ENCODE results near the gene CYSRT1. TPM values are rescaled to one million over a fixed set of nuclear protein-coding genes. Genes with fewer than 3 reads are reported as not detected.

Gene CYSRT1
- total RNA-seq, 2 experiments from 2014 or later, result 0.23 TPM; not detected in 1

DNA sequence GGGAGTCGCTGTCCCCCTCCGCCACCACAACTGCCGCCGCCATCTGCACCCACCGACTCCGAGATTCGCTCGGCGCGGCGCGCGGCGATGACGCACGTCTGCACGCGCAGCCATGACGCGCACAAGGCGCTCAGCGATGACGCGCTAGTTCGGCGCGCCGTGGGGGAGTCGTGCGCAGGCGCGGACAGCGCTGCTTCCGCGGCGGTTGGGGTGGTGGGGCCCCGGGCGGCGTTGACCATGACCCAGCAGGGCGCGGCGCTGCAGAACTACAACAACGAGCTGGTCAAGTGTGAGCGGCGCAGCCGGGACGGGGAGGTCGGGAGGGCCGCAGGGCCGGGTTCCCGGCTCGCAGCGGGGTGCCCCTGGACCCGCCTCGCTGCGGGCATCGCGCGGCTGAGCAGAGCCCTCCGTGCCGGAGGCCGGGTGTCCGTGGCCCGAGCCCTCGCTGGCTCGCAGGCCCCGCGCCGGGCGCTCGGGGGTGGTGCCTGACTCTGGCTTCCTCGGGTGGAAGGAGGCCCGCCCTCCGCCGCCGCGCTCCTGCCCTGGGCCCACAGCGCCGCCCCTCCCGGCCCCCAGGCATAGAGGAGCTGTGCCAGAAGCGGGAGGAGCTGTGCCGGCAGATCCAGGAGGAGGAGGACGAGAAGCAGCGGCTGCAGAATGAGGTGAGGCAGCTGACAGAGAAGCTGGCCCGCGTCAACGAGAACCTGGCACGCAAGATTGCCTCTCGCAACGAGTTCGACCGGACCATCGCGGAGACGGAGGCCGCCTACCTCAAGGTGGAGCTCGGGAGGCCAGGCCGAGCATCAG lies 36.3 kb upstream of the CYSRT1 start, which contains the start of the genes ANAPC2 and SSNA1:
TSS of gene ANAPC2 (minus strand) at position 71 of the 807 bp plus-strand sequence. CDS start at position 43, 28 bp downstream.
TSS of gene SSNA1 (plus strand) at position 187 of the 807 bp plus-strand sequence. CDS start at position 238, 51 bp downstream.
- CTCF ChIA-PET, result interaction anchor here (0.8 to 3.2 kb wide), 17 partner anchors 8 to 154 kb away, joined by 3 to 21 read pairs (median 4); partner anchors contain the start of genes GRIN1, NPDC1, RNF224 and SLC34A3
- POLR2A ChIA-PET, result interaction anchor here (0.8 to 3.4 kb wide), 11 partner anchors 10 to 381 kb away, joined by 3 to 19 read pairs (median 4); partner anchors contain the start of gene TPRN

DNA sequence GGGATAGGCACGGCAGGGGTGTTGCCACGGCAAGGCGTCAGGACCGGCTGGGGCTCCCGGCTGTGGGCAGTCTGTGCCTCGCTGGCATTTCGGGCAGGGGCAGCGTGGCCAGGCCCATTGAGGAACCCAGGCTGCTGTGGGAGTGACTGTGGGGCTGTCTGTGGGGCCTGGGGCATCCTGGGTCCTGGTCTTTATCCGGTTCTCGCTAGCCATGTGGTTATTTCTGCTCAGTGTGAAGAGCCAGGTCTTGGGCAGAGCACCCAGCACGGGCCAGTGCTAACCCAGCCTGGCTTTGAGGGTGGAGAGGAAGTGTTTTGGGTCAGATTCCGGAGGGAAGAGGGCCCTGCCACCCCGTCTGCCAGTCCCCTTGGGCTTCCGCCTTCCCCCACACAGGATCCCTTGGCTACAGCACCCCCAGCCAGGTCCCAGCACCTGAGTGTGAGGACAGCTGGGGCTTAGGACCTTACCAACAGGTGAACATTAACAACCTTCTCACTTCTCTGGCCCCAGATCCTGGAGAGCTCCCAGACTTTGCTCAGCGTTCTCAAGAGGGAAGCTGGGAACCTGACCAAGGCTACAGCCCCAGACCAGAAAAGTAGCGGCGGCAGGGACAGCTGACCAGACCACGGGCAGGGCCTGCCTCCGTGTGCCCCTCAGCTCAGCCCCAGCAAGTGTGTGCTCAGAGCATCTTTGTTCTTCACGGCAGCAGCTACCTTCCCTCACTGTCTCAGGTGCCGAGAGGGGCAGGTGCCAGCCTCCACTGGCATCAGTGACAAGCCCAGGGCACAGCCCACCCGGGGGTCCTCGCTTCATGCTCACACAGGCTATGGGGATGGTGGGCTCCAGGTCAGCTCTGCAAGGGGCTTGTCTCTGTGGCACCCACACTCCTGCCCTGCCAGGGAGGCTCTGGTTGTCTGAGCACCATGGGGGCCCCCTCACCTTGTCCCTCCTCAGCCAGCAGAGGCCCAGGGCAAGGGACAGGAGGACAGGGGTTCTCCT lies 35.4 kb upstream of the CYSRT1 start:
- ChIA-PET CTCF (interaction anchor here (0.8 to 3.2 kb wide), 13 partner anchors 9 to 155 kb away, joined by 3 to 21 read pairs (median 4); partner anchors contain the start of genes GRIN1, RNF224, SLC34A3 and TPRN), POLR2A (interaction anchor here (0.8 to 3.4 kb wide), 10 partner anchors 11 to 382 kb away, joined by 3 to 19 read pairs (median 4); partner anchors contain the start of genes TPRN and TUBB4B)

- CTCF ChIA-PET, result interaction anchor here (0.5 to 3.1 kb wide), 4 partner anchors 12 to 326 kb away, joined by 3 to 21 read pairs (median 4); partner anchors contain the start of genes GRIN1 and TPRN
- POLR2A ChIA-PET, result interaction anchor here (0.5 to 3.4 kb wide), 4 partner anchors 46 to 60 kb away, joined by 3 to 19 read pairs (median 4); partner anchors contain the start of gene TUBB4B
Observed at GRCh38 chr9:137190315-137190856, 34.6 kb upstream of the CYSRT1 start.

DNA sequence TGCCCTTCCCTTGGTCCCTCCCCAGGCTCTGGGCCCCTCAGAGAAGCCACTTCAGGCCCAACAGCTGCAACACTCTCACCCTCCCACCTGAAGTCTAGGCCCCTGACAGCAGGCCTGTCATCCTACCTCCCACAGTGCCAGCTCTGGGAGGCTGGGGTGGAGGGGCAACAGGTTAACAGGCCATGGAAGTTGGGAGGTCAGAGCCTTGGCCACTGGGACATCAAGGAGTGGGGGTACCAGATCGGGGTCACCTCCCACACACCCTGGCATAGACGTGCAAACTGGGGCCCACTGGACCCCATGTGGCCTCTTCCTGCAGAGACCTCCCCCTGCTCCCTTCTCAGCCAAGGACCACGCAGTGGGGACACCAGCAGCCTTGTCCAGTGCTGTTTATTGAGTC lies 33.7 kb upstream of the CYSRT1 start:
- ChIA-PET CTCF (no interaction called here), POLR2A (interaction anchor here (0.6 kb wide), 1 partner anchor 63 kb away, joined by 3 read pairs; no protein-coding TSS in a partner anchor)

- POLR2A ChIA-PET, result interaction anchor here (0.6 kb wide), 1 partner anchor 63 kb away, joined by 3 read pairs; no protein-coding TSS in a partner anchor
Observed at GRCh38 chr9:137191691-137192447, 33.1 kb upstream of the CYSRT1 start.

DNA sequence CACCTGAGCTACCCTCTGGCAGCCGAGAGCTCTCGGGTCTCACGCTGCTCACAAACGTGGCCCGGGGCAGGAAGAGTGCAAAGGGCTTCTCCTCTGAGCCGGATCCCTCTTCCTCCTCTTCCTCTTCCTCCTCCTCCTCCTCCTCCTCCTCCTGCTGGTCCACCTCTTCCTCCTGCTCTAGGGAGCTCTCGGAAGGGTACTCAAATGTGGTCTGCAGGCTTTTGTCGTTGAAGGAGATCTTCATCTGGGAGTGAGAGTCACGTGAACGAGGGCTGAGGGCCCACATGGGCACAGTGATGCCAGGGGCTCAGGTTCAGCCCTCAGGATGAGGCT lies 32.6 kb upstream of the CYSRT1 start:
- CTCF ChIA-PET, result interaction anchor here (0.5 to 1.7 kb wide), 2 partner anchors 44 to 67 kb away, joined by 4 to 5 read pairs; no protein-coding TSS in a partner anchor
- POLR2A ChIA-PET, result interaction anchor here (0.6 kb wide), 1 partner anchor 56 kb away, joined by 5 read pairs; no protein-coding TSS in a partner anchor

More at GRCh38 chr9:137191691-137192447, 33.1 kb upstream of the CYSRT1 start:
- CTCF ChIA-PET, result interaction anchor here (0.5 to 1.7 kb wide), 2 partner anchors 45 to 66 kb away, joined by 4 to 5 read pairs; no protein-coding TSS in a partner anchor

- POLR2A ChIA-PET, result interaction anchor here (0.6 kb wide), 1 partner anchor 55 kb away, joined by 5 read pairs; no protein-coding TSS in a partner anchor
- CTCF ChIA-PET, result interaction anchor here (1.7 kb wide), 1 partner anchor 44 kb away, joined by 4 read pairs; no protein-coding TSS in a partner anchor
Observed at GRCh38 chr9:137192859-137193258, 32.1 kb upstream of the CYSRT1 start.

- CTCF ChIA-PET, result interaction anchor here (1.2 kb wide), 1 partner anchor 10 kb away, joined by 3 read pairs; no protein-coding TSS in a partner anchor
- POLR2A ChIA-PET, result no interaction called here
Observed at GRCh38 chr9:137193771-137194170, 31.2 kb upstream of the CYSRT1 start.

GRCh38 chr9:137194388-137194787 lies 30.6 kb upstream of the CYSRT1 start:
- ChIA-PET POLR2A (no interaction called here), CTCF (interaction anchor here (1.2 to 1.4 kb wide), 2 partner anchors 10 to 11 kb away, joined by 3 to 4 read pairs; partner anchors contain the start of genes NDOR1 and TMEM203)

DNA sequence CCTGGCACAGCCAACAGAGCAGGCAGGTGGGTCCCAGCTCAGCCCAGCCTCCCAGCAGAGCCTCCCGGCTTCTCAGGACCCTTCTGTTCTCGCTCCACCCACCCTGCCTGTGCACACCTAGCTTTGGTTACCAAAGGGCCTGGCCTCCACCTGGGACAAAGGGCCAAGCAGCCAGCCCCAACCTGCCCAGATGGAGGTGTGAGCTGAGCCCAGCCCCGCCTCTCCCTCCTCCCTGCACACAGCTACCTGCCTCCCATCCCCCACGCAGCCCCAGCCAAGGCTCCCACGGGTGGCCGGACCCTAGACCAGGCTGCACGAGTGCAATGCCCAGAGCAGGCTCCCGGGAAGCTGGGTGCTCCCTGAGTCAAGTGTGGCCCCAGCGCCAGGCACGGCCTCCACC lies 30.1 kb upstream of the CYSRT1 start:
- POLR2A ChIA-PET, result no interaction called here
- CTCF ChIA-PET, result interaction anchor here (1.0 to 1.4 kb wide), 2 partner anchors 10 to 80 kb away, joined by 3 to 4 read pairs; partner anchors contain the start of genes DPP7, NDOR1 and TMEM203

- POLR2A ChIA-PET, result interaction anchor here (0.5 kb wide), 1 partner anchor 398 kb away, joined by 3 read pairs; no protein-coding TSS in a partner anchor
- CTCF ChIA-PET, result interaction anchor here (0.6 to 1.4 kb wide), 4 partner anchors 7 to 81 kb away, joined by 3 to 4 read pairs (median 3); partner anchors contain the start of genes ANAPC2, DPP7, NDOR1 and SSNA1
Observed at GRCh38 chr9:137195525-137196220, 29.3 kb upstream of the CYSRT1 start.

DNA sequence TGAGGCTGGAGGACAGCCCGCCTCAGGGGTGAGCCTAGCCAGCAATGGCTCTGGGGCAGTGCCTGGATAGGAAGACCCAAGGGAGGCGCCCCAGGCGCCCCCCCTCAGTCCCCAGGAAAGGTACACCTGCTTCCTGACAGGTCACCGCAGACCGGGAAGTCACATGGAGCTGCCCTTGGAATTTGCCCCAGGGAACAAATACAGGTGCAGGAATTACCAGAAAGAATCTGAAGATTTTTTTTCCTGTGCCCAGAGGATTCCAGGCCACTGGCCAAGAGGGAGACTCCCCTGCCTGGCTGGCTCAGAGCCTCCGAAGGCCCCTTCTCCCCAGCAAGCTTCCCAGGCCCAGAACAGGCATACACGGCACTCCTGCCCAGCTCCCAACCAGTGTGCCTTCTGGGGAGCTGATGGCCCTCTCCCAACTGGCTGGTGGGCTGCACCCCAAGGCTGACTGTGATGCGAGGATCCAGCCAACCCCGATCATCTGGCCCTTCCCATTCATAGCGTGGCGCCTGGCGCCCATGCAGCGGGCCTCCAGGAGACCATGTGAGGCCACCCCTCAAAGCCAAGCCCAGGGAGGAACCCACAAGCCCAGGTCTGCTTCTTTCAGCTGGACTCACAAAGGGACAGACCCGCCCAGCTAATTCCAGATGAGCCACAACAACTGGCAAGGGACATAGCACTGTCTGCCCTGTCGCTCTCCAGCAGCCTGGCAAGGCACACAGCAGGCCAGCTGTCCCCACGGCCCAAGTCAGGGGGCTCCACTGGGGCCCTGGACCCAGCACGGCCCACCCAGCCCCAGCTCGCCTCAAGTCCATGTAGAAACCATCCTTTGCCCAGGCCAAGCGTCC lies 26.7 kb upstream of the CYSRT1 start:
- ChIA-PET CTCF (interaction anchor here (0.8 to 1.6 kb wide), 3 partner anchors 9 to 38 kb away, joined by 3 to 6 read pairs (median 5); partner anchors contain the start of genes ANAPC2 and SSNA1), POLR2A (interaction anchor here (1.8 kb wide), 1 partner anchor 10 kb away, joined by 4 read pairs; the partner anchor contains the start of genes ANAPC2 and SSNA1)

GRCh38 chr9:137198902-137199283 lies 26.1 kb upstream of the CYSRT1 start:
- CTCF ChIA-PET, result interaction anchor here (0.6 to 1.6 kb wide), 3 partner anchors 10 to 150 kb away, joined by 3 to 6 read pairs (median 5); partner anchors contain the start of genes ANAPC2 and SSNA1
- POLR2A ChIA-PET, result interaction anchor here (1.8 kb wide), 1 partner anchor 10 kb away, joined by 4 read pairs; the partner anchor contains the start of genes ANAPC2 and SSNA1

GRCh38 chr9:137199411-137200121 lies 25.4 kb upstream of the CYSRT1 start:
- POLR2A ChIA-PET, result interaction anchor here (1.8 kb wide), 1 partner anchor 11 kb away, joined by 4 read pairs; the partner anchor contains the start of genes ANAPC2 and SSNA1
- CTCF ChIA-PET, result interaction anchor here (0.6 to 1.6 kb wide), 2 partner anchors 37 to 150 kb away, joined by 3 to 6 read pairs; no protein-coding TSS in a partner anchor

All from activated CD8-positive, alpha-beta memory T cell treated with anti-CD3 and anti-CD28 coated beads for 36 hours (primary cell).